Adrenal gland (tissue), 12 donors: ENCODE results near the gene CFAP57. TPM values are rescaled to one million over a fixed set of nuclear protein-coding genes. Genes with fewer than 3 reads are reported as not detected.

ENCODE experiments used
- DNase-seq, 7 donors: peaks; one replicate each; pipeline ENCODE4 v3.0.0-alpha.2; 2019 to 2020
- H3K27ac ChIP-seq, 5 donors: fragments of 200-600 bp; sonication (generic) in 4 of 5; 1 replicate in 3 of 5; 2 replicates in 2 of 5; pipeline versions ENCODE4 v1.5.1 to v1.8.0; 2016 to 2020; ENCODE audit warnings: mild to moderate bottlenecking in 1 of 5
- H3K27me3 ChIP-seq: fragments of 200-600 bp; 2 replicates; pipeline ENCODE4 v1.8.0; 2021
- H3K36me3 ChIP-seq, 2 donors: fragments of 200-600 bp; replicated peaks in 1 of 2; 1 replicate in 1 of 2; 2 replicates in 1 of 2; pipeline versions ENCODE4 v1.5.1 to v1.8.0; 2018 to 2022
- H3K4me1 ChIP-seq, 2 donors: fragments of 200-600 bp; replicated peaks in 1 of 2; 1 replicate in 1 of 2; 2 replicates in 1 of 2; pipeline versions ENCODE4 v1.5.1 to v1.8.0; 2018 to 2021
- H3K4me3 ChIP-seq, 4 donors: fragments of 200-600 bp; sonication (generic) in 3 of 4; one replicate each; pipeline ENCODE4 v1.5.1; 2016 to 2018
- H3K9me3 ChIP-seq, 3 donors: fragments of 200-600 bp; sonication (generic) in 1 of 3; replicated peaks in 1 of 3; 1 replicate in 2 of 3; 2 replicates in 1 of 3; pipeline versions ENCODE4 v1.5.1 to v1.8.0; 2016 to 2021
- POLR2A ChIP-seq, 2 donors: fragments of 450-650 bp; IDR thresholded peaks; one replicate each; pipeline ENCODE4 v1.6.1; 2017; ENCODE audit warnings: antibody characterized with exemption in 2 of 2, mild to moderate bottlenecking in 2 of 2, moderate library complexity in 1 of 2
- WGBS, 4 donors: extraction: QIAGEN DNeasy Blood & Tissue Kit in 2 of 4; methylation state at CpG; one replicate each; pipeline versions ENCODE4 v1.1.5 to v1.1.7; 2013 to 2017; 5-methylcytosine and 5-hydroxymethylcytosine counted together
- intact Hi-C, 2 donors: fragments of 100-400 bp; cut with DNase I; formaldehyde crosslinking; loops; one replicate each; pipeline versions ENCODE4 v1.14.1 to v1.15.0; 2022 to 2023
- polyA plus RNA-seq, 3 donors: library from polyadenylated mRNA; stranded (reverse); fragments of 200-250 nt in 2 of 3; fragments of 350-450 nt in 1 of 3; fragmentation: Illumina TruSeq in 1 of 3; extraction: RNeasy Lipid Tissue Mini Kit (QIAGEN cat#74804) in 1 of 3; gene quantifications; one replicate each; pipeline ENCODE4 v1.2.3, GENCODE V29; 2013 to 2014
- total RNA-seq, 9 donors: library from RNA; depleted of rRNA in 4 of 9; stranded (reverse); fragments of >200 nt in 4 of 9; fragments of 120-200 nt in 1 of 9; fragmentation: NEBNext Ultra II Directional in 1 of 9; extraction: Animal tissue kit (Norgen Biotek cat#: 25700) in 1 of 9; gene quantifications; one replicate each; pipeline versions ENCODE4 v1.1.0 to v1.2.4, GENCODE V29; 2013 to 2023
- TF ChIP-seq, protein P1 (sequence below), 6 experiments: fragments of 450-650 bp in 4 of 6; fragments of 200-600 bp in 2 of 6; sonication (generic) in 1 of 6; IDR thresholded peaks; 1 replicate in 5 of 6; 2 replicates in 1 of 6; pipeline versions ENCODE4 v1.5.1 to v1.8.0; 2016 to 2021; ENCODE audit warnings: antibody characterized with exemption in 6 of 6, mild to moderate bottlenecking in 2 of 6, moderate library complexity in 1 of 6
- donor health status: healthy with polysubstance abuse.
- donor health status: Bipolar disorder and iron deficiency.
- donor health status: DM: yes; HTN: yes; CAD: no.
- donor health status: DM: no; HTN: no; CAD: no.
- donor health status: DM: no; HTN: no; CAD: no.
- donor health status: DM: yes; HTN: yes; CAD: no.

Gene CFAP57
- total and polyA plus RNA-seq, 12 donors, result 0.06 to 2.1 (median 0.33) TPM; not detected in 3

DNA sequence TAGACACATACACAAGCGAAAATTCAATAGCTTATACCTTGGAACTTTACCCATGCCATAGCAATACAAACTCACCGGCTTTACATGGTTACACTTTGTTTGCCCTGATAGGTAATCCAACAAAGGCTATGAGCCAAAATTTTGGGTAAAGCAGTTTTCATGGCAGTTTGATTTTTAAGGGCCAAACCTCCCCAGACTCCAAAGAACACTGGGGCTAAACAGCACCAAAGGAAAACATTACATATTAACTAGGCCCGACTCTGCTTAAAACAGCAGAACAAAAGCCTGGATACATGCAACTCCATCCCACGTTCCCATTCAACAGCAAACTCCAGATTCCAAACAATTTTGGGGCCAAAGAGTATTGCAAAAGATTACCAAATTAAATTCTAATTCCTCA, 93.3 kb downstream of the CFAP57 start:
- WGBS, 4 donors, result 85 to 90% (median 88%) methylated on average over 4 of the region's 4 CpGs
- H3K27ac ChIP-seq, result no peak overlapping the region

DNA sequence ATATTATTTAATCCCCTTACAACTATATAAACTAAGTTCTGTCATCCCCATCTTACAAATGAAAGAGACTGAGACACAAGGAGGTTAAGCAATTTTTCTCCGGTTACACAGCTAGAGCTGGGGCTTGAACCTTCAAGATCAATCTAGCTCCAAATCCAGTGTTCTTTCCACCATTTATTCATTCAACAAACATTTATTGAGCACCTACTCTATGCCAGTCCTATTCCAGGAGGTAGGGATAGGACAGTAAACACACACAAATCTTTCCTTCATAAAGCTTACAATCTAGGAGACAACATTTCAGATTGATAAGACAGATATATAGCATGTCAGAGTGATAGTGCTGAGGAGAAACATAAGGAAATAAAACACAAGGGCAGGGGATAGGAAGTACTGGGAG, 94.8 kb downstream of the CFAP57 start:
- TF ChIP-seq POLR2A (IDR thresholded peaks at IDR 0.05), result no peak
- H3K27me3 ChIP-seq, result no peaks in the 10 kb centered on the region
- intact Hi-C loops, result no loop called here

More for the DNA sequence above, 93.3 kb downstream of the CFAP57 start:
- no peaks in the 10 kb centered on the region for H3K9me3 ChIP-seq
- TF ChIP-seq, protein P1, sequence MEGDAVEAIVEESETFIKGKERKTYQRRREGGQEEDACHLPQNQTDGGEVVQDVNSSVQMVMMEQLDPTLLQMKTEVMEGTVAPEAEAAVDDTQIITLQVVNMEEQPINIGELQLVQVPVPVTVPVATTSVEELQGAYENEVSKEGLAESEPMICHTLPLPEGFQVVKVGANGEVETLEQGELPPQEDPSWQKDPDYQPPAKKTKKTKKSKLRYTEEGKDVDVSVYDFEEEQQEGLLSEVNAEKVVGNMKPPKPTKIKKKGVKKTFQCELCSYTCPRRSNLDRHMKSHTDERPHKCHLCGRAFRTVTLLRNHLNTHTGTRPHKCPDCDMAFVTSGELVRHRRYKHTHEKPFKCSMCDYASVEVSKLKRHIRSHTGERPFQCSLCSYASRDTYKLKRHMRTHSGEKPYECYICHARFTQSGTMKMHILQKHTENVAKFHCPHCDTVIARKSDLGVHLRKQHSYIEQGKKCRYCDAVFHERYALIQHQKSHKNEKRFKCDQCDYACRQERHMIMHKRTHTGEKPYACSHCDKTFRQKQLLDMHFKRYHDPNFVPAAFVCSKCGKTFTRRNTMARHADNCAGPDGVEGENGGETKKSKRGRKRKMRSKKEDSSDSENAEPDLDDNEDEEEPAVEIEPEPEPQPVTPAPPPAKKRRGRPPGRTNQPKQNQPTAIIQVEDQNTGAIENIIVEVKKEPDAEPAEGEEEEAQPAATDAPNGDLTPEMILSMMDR (IDR thresholded peaks at IDR 0.05), result no peak
- no peak for TF ChIP-seq POLR2A (IDR thresholded peaks at IDR 0.05)
- no peaks in the 10 kb centered on the region for H3K27me3 ChIP-seq
- intact Hi-C loops, result no loop called here
- no peak for DNase-seq
- H3K4me3 ChIP-seq, result no peak overlapping the region
- no peaks in the 10 kb centered on the region for H3K36me3 ChIP-seq
- H3K4me1 ChIP-seq, result no peaks in the 10 kb centered on the region

DNA sequence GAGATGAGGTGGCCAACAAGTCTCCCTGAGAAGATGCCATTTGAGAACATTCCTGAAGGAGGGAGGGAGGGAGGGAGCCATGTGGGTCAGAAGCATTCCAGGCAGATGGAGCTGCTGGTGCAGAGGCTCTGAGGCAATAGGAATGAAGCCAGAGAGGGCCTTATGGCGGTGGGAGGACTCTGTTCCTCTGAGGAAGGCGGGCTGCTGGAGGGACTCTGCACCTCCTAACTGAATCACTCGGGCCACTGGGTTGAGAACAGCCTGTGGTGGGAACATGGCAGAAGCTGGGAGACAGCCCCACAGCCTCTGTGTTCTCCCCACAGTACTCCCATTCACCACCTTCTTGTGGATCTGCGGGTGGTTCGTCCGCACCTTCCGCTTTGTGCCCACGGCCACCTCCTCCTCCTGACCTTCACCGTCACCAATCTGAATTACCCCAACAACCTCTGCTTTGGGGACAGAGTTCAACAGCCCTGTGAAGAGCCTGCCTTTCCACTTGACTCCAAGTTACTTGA, 95.2 kb downstream of the CFAP57 start:
- intact Hi-C loops, result no loop called here
- 88 to 95% (median 92%) methylated on average over 9 of the region's 9 CpGs for whole genome bisulfite sequencing, 4 donors
- no peak overlapping the region for H3K4me3 ChIP-seq
- H3K4me1 ChIP-seq, result no peaks in the 10 kb centered on the region
- no peak overlapping the region for H3K27ac ChIP-seq
- no peaks in the 10 kb centered on the region for H3K36me3 ChIP-seq
- peak in 2 of 7 donors; percentile 16 to 46 for DNase-seq
- H3K27me3 ChIP-seq, result no peaks in the 10 kb centered on the region
- no peak for TF ChIP-seq POLR2A (IDR thresholded peaks at IDR 0.05)
- TF ChIP-seq, protein P1 (IDR thresholded peaks at IDR 0.05), result no peak
- no peaks in the 10 kb centered on the region for H3K9me3 ChIP-seq

More for the DNA sequence above, 94.8 kb downstream of the CFAP57 start:
- Histone ChIP-seq H3K27ac (no peak overlapping the region), H3K36me3 (no peaks in the 10 kb centered on the region), H3K9me3 (no peaks in the 10 kb centered on the region), H3K4me1 (no peaks in the 10 kb centered on the region), H3K4me3 (no peak overlapping the region)
- WGBS, 4 donors, result 92 to 100% (median 94%) methylated on average over 1 of the region's 1 CpG
- no peak for DNase-seq

DNA sequence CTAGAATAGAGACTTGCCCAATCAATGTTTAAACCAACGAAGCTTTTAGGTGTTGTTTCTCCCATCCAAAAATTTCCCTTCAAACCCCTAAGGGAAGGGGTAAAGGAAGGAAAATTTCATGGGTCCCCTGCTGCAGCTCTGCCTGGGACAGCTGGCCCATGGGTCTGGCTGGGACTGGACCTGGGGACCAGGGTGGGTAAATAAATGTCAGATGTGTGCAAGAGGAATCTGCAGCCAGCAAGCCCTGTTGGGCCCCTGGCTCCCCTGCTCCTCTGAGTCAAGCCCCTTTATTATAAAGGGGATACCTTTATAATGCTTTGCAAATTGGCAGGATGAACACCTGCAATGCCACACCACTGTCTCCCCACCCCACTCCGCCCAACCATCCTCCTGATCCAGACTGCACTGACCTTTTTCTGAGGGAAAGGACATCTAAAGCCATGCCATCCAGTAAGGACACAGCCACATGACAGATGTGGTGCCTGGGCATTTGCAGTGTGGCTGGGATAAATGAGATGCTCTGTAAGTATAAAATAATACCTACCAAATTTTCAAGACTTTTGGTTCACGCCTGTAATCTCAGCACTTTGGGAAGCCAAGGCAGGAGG, 95.8 kb downstream of the CFAP57 start:
- TF ChIP-seq, protein P1 (IDR thresholded peaks at IDR 0.05), result no peak
- no peak for TF ChIP-seq POLR2A (IDR thresholded peaks at IDR 0.05)
- DNase-seq, result peak in 1 of 7 donors; percentile 18

More for the DNA sequence above, 95.8 kb downstream of the CFAP57 start:
- Histone ChIP-seq H3K27me3 (no peaks in the 10 kb centered on the region), H3K4me3 (no peak overlapping the region), H3K4me1 (no peaks in the 10 kb centered on the region), H3K9me3 (no peaks in the 10 kb centered on the region), H3K27ac (no peak overlapping the region), H3K36me3 (no peaks in the 10 kb centered on the region)
- WGBS, 4 donors, result 80 to 95% (median 92%) methylated on average over 3 of the region's 3 CpGs
- intact Hi-C loops, result no loop called here
